ENCODE measurements around the gene NBAS. TPM values are rescaled to one million over a fixed set of nuclear protein-coding genes. Genes with fewer than 3 reads are reported as not detected.
"Not testable (repeated sequence)": the region's sequence is repeated elsewhere in the genome, so short reads cannot be mapped to it uniquely, and the experiment has no call there.

NBAS gene
- total RNA-seq, 1 experiment from 2014 or later = 36.3 TPM

DNA sequence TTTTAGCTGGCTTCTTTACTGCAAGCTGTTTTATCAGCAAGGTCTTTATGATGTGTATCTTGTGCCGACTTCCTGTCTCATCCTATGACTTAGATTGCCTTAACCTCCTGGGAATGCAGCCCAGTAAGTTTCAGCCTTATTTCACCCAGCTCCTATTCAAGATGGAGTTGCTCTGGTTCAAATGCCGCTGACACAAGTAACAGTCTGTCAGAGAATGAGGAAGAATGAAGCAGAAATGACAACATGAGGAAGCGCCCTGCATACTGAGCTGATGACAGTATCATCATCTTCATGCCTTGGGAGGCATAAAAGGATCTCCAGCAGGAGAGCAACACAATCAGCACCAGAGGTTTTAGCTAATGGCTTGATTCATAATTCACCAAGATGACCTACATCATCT lies 309.4 kb downstream of the NBAS start:
- no peak overlapping the region for H3K4me3 ChIP-seq (ENCODE audit: low read depth in 2 of 2, low read length in 2 of 2)
- BruUV-seq (replicated peaks) = no TSS peak
- no peak overlapping the region for H3K27ac ChIP-seq (ENCODE audit: low read length)
- no peaks in the 10 kb centered on the region for H3K27me3 ChIP-seq (ENCODE audit: control insufficient read depth, insufficient read depth, low read length)
- POLR2A ChIA-PET = no interaction called here
- in situ Hi-C loops (cut with HindIII; ENCODE audit: low pct_unique_long_range_greater_than_20kb, low sequenced_read_pairs) (no loop called here), intact Hi-C loops (cut with micrococcal nuclease; ENCODE audit: unreplicated experiment) (no loop called here)
- no peaks in the 10 kb centered on the region for H3K36me3 ChIP-seq (ENCODE audit: control insufficient read depth, insufficient read depth, low read length)
- ATAC-seq (no peak), DNase-seq (ENCODE audit: low read depth, low spot score) (no peak)
- no peaks in the 10 kb centered on the region for H3K9me3 ChIP-seq (ENCODE audit: control insufficient read depth, insufficient read depth, low read depth, low read length)
- CTCF ChIA-PET = no interaction called here
- TF ChIP-seq, protein P1, sequence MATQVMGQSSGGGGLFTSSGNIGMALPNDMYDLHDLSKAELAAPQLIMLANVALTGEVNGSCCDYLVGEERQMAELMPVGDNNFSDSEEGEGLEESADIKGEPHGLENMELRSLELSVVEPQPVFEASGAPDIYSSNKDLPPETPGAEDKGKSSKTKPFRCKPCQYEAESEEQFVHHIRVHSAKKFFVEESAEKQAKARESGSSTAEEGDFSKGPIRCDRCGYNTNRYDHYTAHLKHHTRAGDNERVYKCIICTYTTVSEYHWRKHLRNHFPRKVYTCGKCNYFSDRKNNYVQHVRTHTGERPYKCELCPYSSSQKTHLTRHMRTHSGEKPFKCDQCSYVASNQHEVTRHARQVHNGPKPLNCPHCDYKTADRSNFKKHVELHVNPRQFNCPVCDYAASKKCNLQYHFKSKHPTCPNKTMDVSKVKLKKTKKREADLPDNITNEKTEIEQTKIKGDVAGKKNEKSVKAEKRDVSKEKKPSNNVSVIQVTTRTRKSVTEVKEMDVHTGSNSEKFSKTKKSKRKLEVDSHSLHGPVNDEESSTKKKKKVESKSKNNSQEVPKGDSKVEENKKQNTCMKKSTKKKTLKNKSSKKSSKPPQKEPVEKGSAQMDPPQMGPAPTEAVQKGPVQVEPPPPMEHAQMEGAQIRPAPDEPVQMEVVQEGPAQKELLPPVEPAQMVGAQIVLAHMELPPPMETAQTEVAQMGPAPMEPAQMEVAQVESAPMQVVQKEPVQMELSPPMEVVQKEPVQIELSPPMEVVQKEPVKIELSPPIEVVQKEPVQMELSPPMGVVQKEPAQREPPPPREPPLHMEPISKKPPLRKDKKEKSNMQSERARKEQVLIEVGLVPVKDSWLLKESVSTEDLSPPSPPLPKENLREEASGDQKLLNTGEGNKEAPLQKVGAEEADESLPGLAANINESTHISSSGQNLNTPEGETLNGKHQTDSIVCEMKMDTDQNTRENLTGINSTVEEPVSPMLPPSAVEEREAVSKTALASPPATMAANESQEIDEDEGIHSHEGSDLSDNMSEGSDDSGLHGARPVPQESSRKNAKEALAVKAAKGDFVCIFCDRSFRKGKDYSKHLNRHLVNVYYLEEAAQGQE (IDR thresholded peaks at IDR 0.05; ENCODE audit: insufficient read depth in 1 of 2, low read depth in 2 of 2, low read length in 1 of 2) = no peak
- TF ChIP-seq SIN3A (IDR thresholded peaks at IDR 0.05; ENCODE audit: borderline replicate concordance, insufficient read depth, low read depth, low read length) (no peak), TCF7L2 (IDR thresholded peaks at IDR 0.05; ENCODE audit: low read depth, low read length) (no peak), POLR2AphosphoS5 (IDR thresholded peaks at IDR 0.05; ENCODE audit: low read depth, low read length) (no peak)
- TF ChIP-seq, protein P2, sequence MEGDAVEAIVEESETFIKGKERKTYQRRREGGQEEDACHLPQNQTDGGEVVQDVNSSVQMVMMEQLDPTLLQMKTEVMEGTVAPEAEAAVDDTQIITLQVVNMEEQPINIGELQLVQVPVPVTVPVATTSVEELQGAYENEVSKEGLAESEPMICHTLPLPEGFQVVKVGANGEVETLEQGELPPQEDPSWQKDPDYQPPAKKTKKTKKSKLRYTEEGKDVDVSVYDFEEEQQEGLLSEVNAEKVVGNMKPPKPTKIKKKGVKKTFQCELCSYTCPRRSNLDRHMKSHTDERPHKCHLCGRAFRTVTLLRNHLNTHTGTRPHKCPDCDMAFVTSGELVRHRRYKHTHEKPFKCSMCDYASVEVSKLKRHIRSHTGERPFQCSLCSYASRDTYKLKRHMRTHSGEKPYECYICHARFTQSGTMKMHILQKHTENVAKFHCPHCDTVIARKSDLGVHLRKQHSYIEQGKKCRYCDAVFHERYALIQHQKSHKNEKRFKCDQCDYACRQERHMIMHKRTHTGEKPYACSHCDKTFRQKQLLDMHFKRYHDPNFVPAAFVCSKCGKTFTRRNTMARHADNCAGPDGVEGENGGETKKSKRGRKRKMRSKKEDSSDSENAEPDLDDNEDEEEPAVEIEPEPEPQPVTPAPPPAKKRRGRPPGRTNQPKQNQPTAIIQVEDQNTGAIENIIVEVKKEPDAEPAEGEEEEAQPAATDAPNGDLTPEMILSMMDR (IDR thresholded peaks at IDR 0.05) = no peak
- H3K4me1 ChIP-seq (ENCODE audit: control insufficient read depth, insufficient read depth, low read length) = no peaks in the 10 kb centered on the region

DNA sequence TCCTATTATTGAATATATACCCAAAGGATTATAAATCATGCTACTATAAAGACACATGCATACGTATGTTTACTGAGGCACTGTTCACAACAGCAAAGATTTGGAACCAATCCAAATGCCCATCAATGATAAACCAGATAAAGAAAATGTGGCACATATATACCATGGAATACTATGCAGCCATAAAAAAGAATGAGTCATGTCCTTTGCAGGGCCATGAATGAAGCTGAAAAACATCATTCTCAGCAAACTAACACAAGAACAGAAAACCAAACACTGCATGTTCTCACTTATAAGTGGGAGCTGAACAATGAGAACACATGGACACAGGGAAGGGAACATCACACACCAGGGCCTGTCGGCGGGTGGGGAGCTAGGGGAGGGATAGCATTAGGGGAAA lies 310.2 kb downstream of the NBAS start:
- ATAC-seq; H3K27me3 ChIP-seq (ENCODE audit: control insufficient read depth, insufficient read depth, low read length); H3K4me1 ChIP-seq (ENCODE audit: control insufficient read depth, insufficient read depth, low read length); H3K36me3 ChIP-seq (ENCODE audit: control insufficient read depth, insufficient read depth, low read length); in situ Hi-C loops (cut with HindIII; ENCODE audit: low pct_unique_long_range_greater_than_20kb, low sequenced_read_pairs); intact Hi-C loops (cut with micrococcal nuclease; ENCODE audit: unreplicated experiment); DNase-seq (ENCODE audit: low read depth, low spot score); H3K27ac ChIP-seq (ENCODE audit: low read length); H3K9me3 ChIP-seq (ENCODE audit: control insufficient read depth, insufficient read depth, low read depth, low read length); BruUV-seq (replicated peaks); CTCF ChIA-PET; POLR2A ChIA-PET; H3K4me3 ChIP-seq (ENCODE audit: low read depth in 2 of 2, low read length in 2 of 2): not testable (repeated sequence)

DNA sequence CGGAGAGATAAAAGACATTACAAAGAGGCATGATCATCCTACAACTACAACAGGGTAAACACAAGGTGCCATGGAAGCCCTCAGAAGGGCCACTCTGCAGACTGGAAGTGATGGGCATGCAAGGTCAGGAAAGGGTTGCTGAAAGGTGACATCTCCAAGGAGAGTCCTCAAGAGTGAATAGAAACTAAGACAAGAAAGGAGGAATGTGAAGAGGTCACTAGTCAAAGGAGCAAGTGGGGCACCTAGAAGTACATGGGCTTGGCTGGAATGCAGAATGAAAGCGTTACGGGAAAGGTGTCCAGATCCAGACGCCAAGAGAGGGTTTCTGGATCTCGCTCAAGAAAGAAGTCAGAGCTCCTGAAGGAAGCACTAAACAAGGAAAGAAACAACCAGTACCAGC lies 314.3 kb downstream of the NBAS start:
- BruUV-seq (replicated peaks) = no TSS peak

More for the DNA sequence above, 314.3 kb downstream of the NBAS start:
- CTCF ChIA-PET = no interaction called here
- H3K4me1 ChIP-seq (ENCODE audit: control insufficient read depth, insufficient read depth, low read length) = no peaks in the 10 kb centered on the region
- no peak for TF ChIP-seq POLR2AphosphoS5 (IDR thresholded peaks at IDR 0.05; ENCODE audit: low read depth, low read length)
- TF ChIP-seq, protein P2 (IDR thresholded peaks at IDR 0.05) = no peak
- TF ChIP-seq, protein P1 (IDR thresholded peaks at IDR 0.05; ENCODE audit: insufficient read depth in 1 of 2, low read depth in 2 of 2, low read length in 1 of 2) = no peak
- no peak for TF ChIP-seq SIN3A (IDR thresholded peaks at IDR 0.05; ENCODE audit: borderline replicate concordance, insufficient read depth, low read depth, low read length)
- no peak for TF ChIP-seq TCF7L2 (IDR thresholded peaks at IDR 0.05; ENCODE audit: low read depth, low read length)
- no peak for ATAC-seq
- in situ Hi-C loops (cut with HindIII; ENCODE audit: low pct_unique_long_range_greater_than_20kb, low sequenced_read_pairs) (no loop called here), intact Hi-C loops (cut with micrococcal nuclease; ENCODE audit: unreplicated experiment) (no loop called here)
- H3K4me3 ChIP-seq (ENCODE audit: low read depth in 2 of 2, low read length in 2 of 2) = no peak overlapping the region
- H3K9me3 ChIP-seq (ENCODE audit: control insufficient read depth, insufficient read depth, low read depth, low read length) = no peaks in the 10 kb centered on the region
- H3K27me3 ChIP-seq (ENCODE audit: control insufficient read depth, insufficient read depth, low read length) = no peaks in the 10 kb centered on the region
- POLR2A ChIA-PET = no interaction called here
- H3K36me3 ChIP-seq (ENCODE audit: control insufficient read depth, insufficient read depth, low read length) = no peaks in the 10 kb centered on the region
- no peak for DNase-seq (ENCODE audit: low read depth, low spot score)
- no peak overlapping the region for H3K27ac ChIP-seq (ENCODE audit: low read length)

All from Panc1 (cell line).